ENCODE measurements around the gene RRAGA. TPM values are rescaled to one million over a fixed set of nuclear protein-coding genes. Genes with fewer than 3 reads are reported as not detected.
"Not testable (repeated sequence)": the region's sequence is repeated elsewhere in the genome, so short reads cannot be mapped to it uniquely, and the experiment has no call there.

RRAGA gene
- total RNA-seq, 2 donors from 2014 or later, result 39.5 to 77.1 TPM

GRCh38 chr9:19033015-19033414 is 16.2 kb upstream of the RRAGA start, which contains the start of gene SAXO1:
TSS of gene SAXO1 (minus strand) at chr9:19033209. CDS start at chr9:19032908, 301 bp downstream.
- Mint-ChIP-seq H3K4me1 (ENCODE audit: low read depth in 2 of 2) (no peaks in the 10 kb centered on the region), H3K27ac (no peak within 1 kb of the TSS), H3K4me3 (no peak within 1 kb of the TSS), H3K36me3 (no peaks in the 10 kb centered on the region), H3K27me3 (peaks cover 7 to 16% of the 10 kb centered on the region in 2 donors), H3K9me3 (no peaks in the 10 kb centered on the region)
- DNase-seq (ENCODE audit: low spot score) (no peak), ATAC-seq (no peak)

- Mint-ChIP-seq H3K4me1 (ENCODE audit: low read depth in 2 of 2) (no peaks in the 10 kb centered on the region), H3K36me3 (no peaks in the 10 kb centered on the region), H3K27ac (no peak overlapping the region), H3K9me3 (no peaks in the 10 kb centered on the region), H3K27me3 (no peaks in the 10 kb centered on the region), H3K4me3 (no peak overlapping the region)
- ATAC-seq (no peak), DNase-seq (ENCODE audit: low spot score) (no peak)
These were observed 12.6 kb upstream of the RRAGA start for GRCh38 chr9:19036611-19037010.

GRCh38 chr9:19049917-19050636 is 850 bp downstream of the RRAGA start:
- Mint-ChIP-seq H3K4me1 (ENCODE audit: low read depth in 2 of 2) (peaks cover 25 to 35% of the 10 kb centered on the region in 2 donors), H3K4me3 (peak overlapping the region; percentile 92), H3K27me3 (no peaks in the 10 kb centered on the region), H3K36me3 (peaks cover 6% of the 10 kb centered on the region), H3K27ac (peak overlapping the region; percentile 95 to 98), H3K9me3 (no peaks in the 10 kb centered on the region)
- ATAC-seq (no peak), DNase-seq (ENCODE audit: low spot score) (no peak)

GRCh38 chr9:19050637-19051591 is 1.7 kb downstream of the RRAGA start:
- peaks cover 12% of the 10 kb centered on the region for H3K36me3 Mint-ChIP-seq
- no peak for DNase-seq (ENCODE audit: low spot score)
- H3K4me1 Mint-ChIP-seq (ENCODE audit: low read depth in 2 of 2), result peaks cover 27 to 35% of the 10 kb centered on the region in 2 donors
- no peaks in the 10 kb centered on the region for H3K9me3 Mint-ChIP-seq
- ATAC-seq, result no peak
- peak overlapping the region; percentile 92 for H3K4me3 Mint-ChIP-seq
- no peaks in the 10 kb centered on the region for H3K27me3 Mint-ChIP-seq
- H3K27ac Mint-ChIP-seq, result peak overlapping the region; percentile 95 to 98

- DNase-seq (ENCODE audit: low spot score) (no peak), ATAC-seq (no peak)
- Mint-ChIP-seq H3K27me3 (no peaks in the 10 kb centered on the region), H3K9me3 (no peaks in the 10 kb centered on the region), H3K27ac (no peak overlapping the region), H3K4me3 (no peak overlapping the region), H3K36me3 (peaks cover 36% of the 10 kb centered on the region), H3K4me1 (ENCODE audit: low read depth in 2 of 2) (peaks cover 6 to 8% of the 10 kb centered on the region in 2 donors)
These were observed 7.8 kb downstream of the RRAGA start for GRCh38 chr9:19057033-19057432.

GRCh38 chr9:19074229-19074628 is 25.0 kb downstream of the RRAGA start:
- Mint-ChIP-seq H3K4me3 (no peak overlapping the region), H3K27ac (no peak overlapping the region), H3K9me3 (no peaks in the 10 kb centered on the region)

GRCh38 chr9:19074836-19075235 is 25.6 kb downstream of the RRAGA start:
- H3K4me1 Mint-ChIP-seq (ENCODE audit: low read depth in 2 of 2), result peaks cover 0 to 3% of the 10 kb centered on the region in 2 donors

More at GRCh38 chr9:19074229-19074628, 25.0 kb downstream of the RRAGA start:
- H3K36me3 Mint-ChIP-seq, result peaks cover 32% of the 10 kb centered on the region
- ATAC-seq, result no peak
- no peak for DNase-seq (ENCODE audit: low spot score)
- peaks cover 0 to 3% of the 10 kb centered on the region in 2 donors for H3K4me1 Mint-ChIP-seq (ENCODE audit: low read depth in 2 of 2)
- no peaks in the 10 kb centered on the region for H3K27me3 Mint-ChIP-seq

GRCh38 chr9:19085295-19085694 is 36.1 kb downstream of the RRAGA start:
- DNase-seq (ENCODE audit: low spot score) (no peak), ATAC-seq (no peak)
- Mint-ChIP-seq H3K27me3 (no peaks in the 10 kb centered on the region), H3K9me3 (no peaks in the 10 kb centered on the region), H3K4me1 (ENCODE audit: low read depth in 2 of 2) (no peaks in the 10 kb centered on the region), H3K27ac (peak overlapping the region in 1 of 2 donors; percentile 39), H3K36me3 (peaks cover 14% of the 10 kb centered on the region), H3K4me3 (no peak overlapping the region)

More at GRCh38 chr9:19074836-19075235, 25.6 kb downstream of the RRAGA start:
- H3K27me3 Mint-ChIP-seq, result no peaks in the 10 kb centered on the region
- ATAC-seq (no peak), DNase-seq (ENCODE audit: low spot score) (no peak)
- no peak overlapping the region for H3K27ac Mint-ChIP-seq
- no peaks in the 10 kb centered on the region for H3K9me3 Mint-ChIP-seq
- H3K36me3 Mint-ChIP-seq, result peaks cover 29% of the 10 kb centered on the region
- no peak overlapping the region for H3K4me3 Mint-ChIP-seq

GRCh38 chr9:19087106-19088000 is 38.1 kb downstream of the RRAGA start:
- ATAC-seq (no peak), DNase-seq (ENCODE audit: low spot score) (no peak)
- H3K4me3 Mint-ChIP-seq, result no peak overlapping the region
- no peaks in the 10 kb centered on the region for H3K4me1 Mint-ChIP-seq (ENCODE audit: low read depth in 2 of 2)
- no peak overlapping the region for H3K27ac Mint-ChIP-seq
- H3K36me3 Mint-ChIP-seq, result peaks cover 8% of the 10 kb centered on the region
- H3K9me3 Mint-ChIP-seq, result no peaks in the 10 kb centered on the region
- H3K27me3 Mint-ChIP-seq, result no peaks in the 10 kb centered on the region

- not testable (repeated sequence) for H3K9me3 Mint-ChIP-seq; H3K36me3 Mint-ChIP-seq; H3K27me3 Mint-ChIP-seq; DNase-seq (ENCODE audit: low spot score); ATAC-seq
- Mint-ChIP-seq H3K4me3 (peak overlapping the region; percentile 65), H3K4me1 (ENCODE audit: low read depth in 2 of 2) (peaks cover 18 to 19% of the 10 kb centered on the region in 2 donors), H3K27ac (peak overlapping the region; percentile 53 to 67)
These were observed 48.2 kb downstream of the RRAGA start for GRCh38 chr9:19097431-19097830.

Other genes with a start within 250 kb of the RRAGA start
- not detected for gene SAXO1, start 16.2 kb upstream of the RRAGA start, total RNA-seq
- gene HAUS6, start 53.5 kb downstream of the RRAGA start, total RNA-seq, result 10 to 100 TPM; 26.2 to 41.8 TPM
- 10 to 100 TPM; 57.2 to 88.0 TPM for gene PLIN2, start 78.1 kb downstream of the RRAGA start, total RNA-seq
- gene DENND4C, start 181.3 kb downstream of the RRAGA start, total RNA-seq, result 10 to 100 TPM; 31.8 to 36.5 TPM